ENCODE data around the gene SHISA6. TPM values are rescaled to one million over a fixed set of nuclear protein-coding genes. Genes with fewer than 3 reads are reported as not detected.

Gene SHISA6
- total RNA-seq, 1 experiment from 2014 or later = 2.9 TPM

- Histone ChIP-seq H3K4me1 (ENCODE audit: insufficient read depth, low read length) (no peaks in the 10 kb centered on the region), H4K8ac (replicated peaks; ENCODE audit: insufficient read length, low read depth, low read length) (no peak overlapping the region), H2BK120ac (ENCODE audit: low read depth, low read length, poor library complexity, severe bottlenecking) (no peak overlapping the region), H3K4ac (ENCODE audit: low read depth, low read length) (no peak overlapping the region), H3K56ac (ENCODE audit: insufficient read length, low read depth, low read length) (no peak overlapping the region), H3K27me3 (ENCODE audit: insufficient read depth, low read length) (no peaks in the 10 kb centered on the region), H3K4me2 (ENCODE audit: insufficient read depth, insufficient read length, low read length) (no peak overlapping the region), H2AFZ (ENCODE audit: low read length) (no peak overlapping the region), H4K91ac (ENCODE audit: insufficient read length, low read depth, low read length) (no peak overlapping the region), H4K5ac (ENCODE audit: insufficient read length, low read depth, low read length) (no peak overlapping the region), H3K23ac (ENCODE audit: insufficient read length, low read depth, low read length) (no peak overlapping the region), H3K18ac (ENCODE audit: insufficient read length, low read depth, low read length) (no peak overlapping the region), H2BK5ac (ENCODE audit: insufficient read length, low read length) (no peak overlapping the region), H3K79me1 (ENCODE audit: insufficient read depth, low read depth, low read length, poor library complexity, severe bottlenecking) (no peaks in the 10 kb centered on the region), H3K9ac (ENCODE audit: extremely low read depth, insufficient read length, low read length) (no peak overlapping the region), H2BK12ac (ENCODE audit: insufficient read length, low read depth, low read length) (no peak overlapping the region), H4K20me1 (ENCODE audit: control insufficient read depth, insufficient read depth, insufficient read length) (no peaks in the 10 kb centered on the region), H2BK20ac (ENCODE audit: low read depth, low read length, poor library complexity, severe bottlenecking) (no peak overlapping the region), H2AK5ac (ENCODE audit: insufficient read length, low read length) (no peak overlapping the region), H3T11ph (ENCODE audit: low read length) (no peak overlapping the region), H2BK15ac (ENCODE audit: low read depth, low read length) (no peak overlapping the region), H3K23me2 (ENCODE audit: insufficient read length, low read depth, low read length, poor library complexity, severe bottlenecking) (no peaks in the 10 kb centered on the region), H3K14ac (ENCODE audit: insufficient read depth, low read length) (no peak overlapping the region), H3K9me3 (ENCODE audit: control insufficient read depth, low read depth, low read length) (no peaks in the 10 kb centered on the region), H3K79me2 (ENCODE audit: insufficient read depth, low read length) (no peaks in the 10 kb centered on the region), H3K27ac (ENCODE audit: insufficient read length, low read depth, low read length) (no peak overlapping the region)
- Mint-ChIP-seq H3K36me3 (ENCODE audit: insufficient read depth in 1 of 3, low read depth in 3 of 3) (no peaks in the 10 kb centered on the region; a peak in 2 of 7 replicates), H3K4me1 (peaks cover 0 to 3% of the 10 kb centered on the region in 2 experiments; a peak in 2 of 4 replicates), H3K27me3 (ENCODE audit: low read depth) (no peaks in the 10 kb centered on the region), H3K9me3 (peaks cover 0 to 8% of the 10 kb centered on the region in 2 experiments; a peak in 3 of 5 replicates), H3K4me3 (no peak overlapping the region), H3K27ac (no peak overlapping the region)
- TF ChIP-seq CTCF (conservative IDR thresholded peaks at IDR 0.05) = no peak
- no CpG with 5 or more reads among the region's 11 CpGs for WGBS (ENCODE audit: extremely low coverage, insufficient read length, low lambda C conversion rate)
- DNase-seq = no peak
Observed at GRCh38 chr17:11324021-11324420, 83.0 kb downstream of the SHISA6 start.
